Nephron progenitor cell (in vitro differentiated cells): ENCODE measurements around the gene SLC26A2.

Source experiments
- DNase-seq: peaks from one replicate; pipeline ENCODE4 v3.0.0; 2021
- H3K27ac Mint-ChIP-seq: 2 replicates; pipeline ENCODE4 v1.8.0; 2021; ENCODE audit warnings: mild to moderate bottlenecking, moderate library complexity, mixed read lengths
- H3K27me3 Mint-ChIP-seq: 2 replicates; pipeline ENCODE4 v1.8.0; 2021; ENCODE audit warnings: mild to moderate bottlenecking, low read depth, mixed read lengths; ENCODE audit not compliant: poor library complexity
- H3K36me3 Mint-ChIP-seq: 2 replicates; pipeline ENCODE4 v1.8.0; 2021; ENCODE audit warnings: low read depth, mixed read lengths
- H3K4me1 Mint-ChIP-seq: 2 replicates; pipeline ENCODE4 v1.8.0; 2021; ENCODE audit warnings: mixed read lengths
- H3K4me3 Mint-ChIP-seq: 2 replicates; pipeline ENCODE4 v1.8.0; 2021; ENCODE audit warnings: mild to moderate bottlenecking, moderate library complexity, mixed read lengths
- H3K9me3 Mint-ChIP-seq: 2 replicates; pipeline ENCODE4 v1.8.0; 2021; ENCODE audit warnings: mild to moderate bottlenecking, moderate library complexity, mixed read lengths
- TF ChIP-seq, protein P1 (sequence below): fragments of 200-600 bp; sonication (generic); IDR thresholded peaks from 2 replicates; pipeline ENCODE4 v1.5.0; 2021; ENCODE audit warnings: antibody characterized with exemption

Gene SLC26A2

DNA sequence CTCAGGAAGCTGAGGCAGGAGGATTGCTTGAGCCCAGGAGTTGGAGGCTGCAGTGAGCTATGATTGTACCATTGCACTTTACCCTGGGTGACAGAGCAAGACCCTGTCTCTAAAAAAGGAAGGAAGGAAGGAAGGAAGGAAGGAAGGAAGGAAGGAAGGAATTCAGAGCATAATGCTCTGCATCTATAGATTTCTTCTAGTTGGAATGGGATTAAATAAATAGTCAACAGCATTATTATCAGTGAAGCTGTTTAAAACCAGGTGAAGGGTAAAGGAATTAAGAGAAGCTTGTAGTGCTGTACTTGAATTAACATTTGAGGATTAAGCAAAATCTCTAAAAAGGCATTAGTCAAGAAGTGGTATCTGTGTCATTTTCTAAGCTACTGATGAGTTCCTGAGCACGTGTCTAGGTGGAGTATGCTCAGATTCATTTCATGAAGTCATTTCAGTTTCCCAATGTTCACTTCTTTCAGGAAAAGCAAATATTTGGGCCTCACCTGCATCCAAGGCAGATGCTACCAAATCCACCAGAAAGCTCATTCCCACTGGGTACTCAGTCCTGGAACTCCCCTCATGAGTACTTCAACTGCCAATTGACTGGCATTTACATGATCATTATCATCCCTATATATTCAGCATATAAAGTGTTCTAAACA, 24.4 kb upstream of the SLC26A2 start:
- Mint-ChIP-seq H3K27me3 (peaks cover 43% of the 10 kb centered on the region), H3K36me3 (no peaks in the 10 kb centered on the region), H3K27ac (no peak overlapping the region), H3K9me3 (no peaks in the 10 kb centered on the region), H3K4me1 (peaks cover 6% of the 10 kb centered on the region), H3K4me3 (no peak overlapping the region)
- no peak for DNase-seq
- TF ChIP-seq, protein P1, sequence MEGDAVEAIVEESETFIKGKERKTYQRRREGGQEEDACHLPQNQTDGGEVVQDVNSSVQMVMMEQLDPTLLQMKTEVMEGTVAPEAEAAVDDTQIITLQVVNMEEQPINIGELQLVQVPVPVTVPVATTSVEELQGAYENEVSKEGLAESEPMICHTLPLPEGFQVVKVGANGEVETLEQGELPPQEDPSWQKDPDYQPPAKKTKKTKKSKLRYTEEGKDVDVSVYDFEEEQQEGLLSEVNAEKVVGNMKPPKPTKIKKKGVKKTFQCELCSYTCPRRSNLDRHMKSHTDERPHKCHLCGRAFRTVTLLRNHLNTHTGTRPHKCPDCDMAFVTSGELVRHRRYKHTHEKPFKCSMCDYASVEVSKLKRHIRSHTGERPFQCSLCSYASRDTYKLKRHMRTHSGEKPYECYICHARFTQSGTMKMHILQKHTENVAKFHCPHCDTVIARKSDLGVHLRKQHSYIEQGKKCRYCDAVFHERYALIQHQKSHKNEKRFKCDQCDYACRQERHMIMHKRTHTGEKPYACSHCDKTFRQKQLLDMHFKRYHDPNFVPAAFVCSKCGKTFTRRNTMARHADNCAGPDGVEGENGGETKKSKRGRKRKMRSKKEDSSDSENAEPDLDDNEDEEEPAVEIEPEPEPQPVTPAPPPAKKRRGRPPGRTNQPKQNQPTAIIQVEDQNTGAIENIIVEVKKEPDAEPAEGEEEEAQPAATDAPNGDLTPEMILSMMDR = no peak

GRCh38 chr5:149936700-149937091, 23.9 kb upstream of the SLC26A2 start:
- Mint-ChIP-seq H3K4me1 (peaks cover 11% of the 10 kb centered on the region), H3K27me3 (peaks cover 43% of the 10 kb centered on the region), H3K4me3 (no peak overlapping the region), H3K9me3 (no peaks in the 10 kb centered on the region), H3K27ac (no peak overlapping the region), H3K36me3 (no peaks in the 10 kb centered on the region)
- DNase-seq = no peak
- TF ChIP-seq, protein P1 = no peak

- peaks cover 34% of the 10 kb centered on the region for H3K27me3 Mint-ChIP-seq
- TF ChIP-seq, protein P1 = no peak
- no peak overlapping the region for H3K4me3 Mint-ChIP-seq
- no peak overlapping the region for H3K27ac Mint-ChIP-seq
- no peaks in the 10 kb centered on the region for H3K9me3 Mint-ChIP-seq
- H3K36me3 Mint-ChIP-seq = no peaks in the 10 kb centered on the region
- no peak for DNase-seq
- H3K4me1 Mint-ChIP-seq = peaks cover 20% of the 10 kb centered on the region
Observed at GRCh38 chr5:149937610-149938009, 22.9 kb upstream of the SLC26A2 start.

- peaks cover 27% of the 10 kb centered on the region for H3K4me1 Mint-ChIP-seq
- H3K27me3 Mint-ChIP-seq = peaks cover 28% of the 10 kb centered on the region
- DNase-seq = no peak
- TF ChIP-seq, protein P1 = no peak
- no peak overlapping the region for H3K4me3 Mint-ChIP-seq
- H3K36me3 Mint-ChIP-seq = no peaks in the 10 kb centered on the region
- no peak overlapping the region for H3K27ac Mint-ChIP-seq
- H3K9me3 Mint-ChIP-seq = no peaks in the 10 kb centered on the region
Observed at GRCh38 chr5:149938279-149938678, 22.3 kb upstream of the SLC26A2 start.

DNA sequence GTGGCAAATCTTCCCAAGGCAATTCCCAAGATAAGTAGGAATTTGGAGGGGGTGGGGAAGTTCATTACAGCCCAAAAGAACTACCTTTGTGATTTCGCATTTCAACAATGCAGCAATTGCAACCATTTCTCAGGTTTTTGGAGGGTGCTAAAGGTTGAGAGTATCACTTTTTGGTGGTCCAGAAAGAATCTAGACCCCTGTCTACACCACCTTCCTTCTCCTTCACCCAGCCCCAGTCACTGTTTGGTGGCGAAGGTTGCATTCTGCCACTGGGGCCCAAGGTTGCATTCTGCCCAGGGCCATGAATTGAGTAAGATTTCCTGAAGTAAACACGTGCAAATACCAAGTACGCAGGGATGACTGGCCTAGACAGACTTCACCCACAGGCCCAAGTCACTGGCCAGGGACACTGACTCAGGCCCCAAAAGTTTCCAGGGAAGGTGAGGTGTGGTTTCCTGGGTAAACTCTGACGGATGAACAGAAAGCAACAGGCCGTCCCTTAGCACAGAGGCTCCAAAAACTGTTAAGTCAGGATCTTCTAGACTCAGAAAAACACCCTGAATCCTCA, 21.7 kb upstream of the SLC26A2 start:
- peaks cover 31% of the 10 kb centered on the region for H3K4me1 Mint-ChIP-seq
- no peak overlapping the region for H3K27ac Mint-ChIP-seq
- DNase-seq = no peak
- peaks cover 28% of the 10 kb centered on the region for H3K27me3 Mint-ChIP-seq
- TF ChIP-seq, protein P1 = no peak
- H3K9me3 Mint-ChIP-seq = no peaks in the 10 kb centered on the region
- no peak overlapping the region for H3K4me3 Mint-ChIP-seq
- no peaks in the 10 kb centered on the region for H3K36me3 Mint-ChIP-seq

DNA sequence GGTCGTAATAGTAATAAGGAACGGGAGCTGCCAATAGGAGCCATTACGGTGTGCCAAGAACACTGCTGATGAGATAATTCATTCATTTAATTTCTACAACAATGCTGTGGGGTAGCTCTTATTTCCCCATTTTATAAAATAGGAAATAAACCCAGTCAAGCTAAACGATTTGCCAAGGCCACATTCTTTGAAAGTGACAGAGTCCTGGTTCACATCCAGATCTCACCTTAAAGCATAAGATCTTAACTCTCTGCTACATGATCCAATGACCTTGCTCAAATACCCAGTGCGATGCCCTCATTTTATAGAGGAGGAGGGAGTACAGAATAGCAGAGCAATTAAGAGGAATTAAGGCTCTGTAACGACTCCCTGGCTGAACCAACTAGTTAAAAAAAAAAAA, 21.0 kb upstream of the SLC26A2 start:
- TF ChIP-seq, protein P1 = no peak
- no peaks in the 10 kb centered on the region for H3K9me3 Mint-ChIP-seq
- no peak overlapping the region for H3K27ac Mint-ChIP-seq
- DNase-seq = no peak
- no peaks in the 10 kb centered on the region for H3K36me3 Mint-ChIP-seq
- peaks cover 36% of the 10 kb centered on the region for H3K4me1 Mint-ChIP-seq
- H3K27me3 Mint-ChIP-seq = peaks cover 25% of the 10 kb centered on the region
- H3K4me3 Mint-ChIP-seq = no peak overlapping the region
